Measurements from ENCODE around the gene ABI2. TPM values are rescaled to one million over a fixed set of nuclear protein-coding genes. Genes with fewer than 3 reads are reported as not detected.
A peak's percentile ranks its signal among the peaks of the same experiment; 100 is the strongest.

The ABI2 gene
- total and polyA plus RNA-seq, 2 donors (not counting 1 experiment from before 2014, with no cell fraction given), result 32.2 to 60.9 TPM

GRCh38 chr2:203484266-203485112, 156.3 kb downstream of the ABI2 start:
- Histone ChIP-seq H3K9me3 (ENCODE audit: control insufficient read depth, insufficient read depth, low read depth, low read length) (no peaks in the 10 kb centered on the region), H3K36me3 (ENCODE audit: control insufficient read depth, insufficient read depth, low read length) (peaks cover 3% of the 10 kb centered on the region), H3K27ac (ENCODE audit: insufficient read depth, low read length) (no peak overlapping the region), H3K27me3 (ENCODE audit: control insufficient read depth, insufficient read depth, low read length) (no peaks in the 10 kb centered on the region), H3K9ac (ENCODE audit: insufficient read depth, low read length) (no peak overlapping the region), H3K4me1 (ENCODE audit: control insufficient read depth, extremely low read depth, insufficient read depth, low read length) (no peaks in the 10 kb centered on the region), H2AFZ (ENCODE audit: low read length) (no peak overlapping the region), H3K4me2 (ENCODE audit: extremely low read depth, insufficient read depth, low read length) (no peak overlapping the region), H4K20me1 (ENCODE audit: control insufficient read depth, extremely low read depth, insufficient read depth, low read length) (no peaks in the 10 kb centered on the region), H3K4me3 (replicated peaks in 1 of 4; ENCODE audit: control extremely low read depth in 1 of 4, insufficient read depth in 1 of 4, low read depth in 3 of 4, low read length in 4 of 4) (no peak overlapping the region), H3K79me2 (ENCODE audit: control insufficient read depth, insufficient read depth, low read length) (peaks cover 2% of the 10 kb centered on the region)
- TF ChIP-seq EZH2 (IDR thresholded peaks at IDR 0.05; ENCODE audit: low read length, missing control alignments), result no peak
- peak; percentile 53 to 56 for TF ChIP-seq CTCF (conservative IDR thresholded peaks at IDR 0.05 in 1 of 2, IDR thresholded peaks at IDR 0.05 in 1 of 2; ENCODE audit: low read depth in 1 of 2, low read length in 2 of 2)
- peak; percentile 18 to 52 for DNase-seq (ENCODE audit: low read depth in 2 of 2)

DNA sequence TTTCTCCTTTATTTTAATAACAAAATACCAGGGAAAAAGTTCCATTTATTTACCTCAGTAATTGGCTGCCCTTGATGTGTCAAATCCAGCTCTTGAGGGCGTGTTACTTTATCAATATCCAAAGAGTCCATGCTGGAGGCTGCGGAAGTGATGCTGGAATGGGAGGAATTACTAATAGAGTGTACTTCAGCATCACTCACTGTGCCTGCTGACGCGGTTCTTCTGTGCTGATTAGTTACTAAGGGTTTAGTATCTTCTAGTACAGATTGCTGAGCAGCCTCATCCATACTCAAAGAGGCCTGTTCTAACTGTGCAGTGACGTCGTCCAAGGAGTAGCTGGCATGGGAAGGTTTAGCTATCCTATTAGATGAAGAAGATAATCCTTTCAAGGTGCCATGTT, 161.3 kb downstream of the ABI2 start:
- Histone ChIP-seq H2AFZ (ENCODE audit: low read length) (no peak overlapping the region), H3K36me3 (ENCODE audit: control insufficient read depth, insufficient read depth, low read length) (peaks cover 1% of the 10 kb centered on the region), H3K9me3 (ENCODE audit: control insufficient read depth, insufficient read depth, low read depth, low read length) (no peaks in the 10 kb centered on the region), H3K79me2 (ENCODE audit: control insufficient read depth, insufficient read depth, low read length) (no peaks in the 10 kb centered on the region), H3K4me1 (ENCODE audit: control insufficient read depth, extremely low read depth, insufficient read depth, low read length) (peaks cover 7% of the 10 kb centered on the region), H3K9ac (ENCODE audit: insufficient read depth, low read length) (no peak overlapping the region), H4K20me1 (ENCODE audit: control insufficient read depth, extremely low read depth, insufficient read depth, low read length) (no peaks in the 10 kb centered on the region), H3K4me3 (replicated peaks in 1 of 4; ENCODE audit: control extremely low read depth in 1 of 4, insufficient read depth in 1 of 4, low read depth in 3 of 4, low read length in 4 of 4) (no peak overlapping the region), H3K27ac (ENCODE audit: insufficient read depth, low read length) (no peak overlapping the region), H3K27me3 (ENCODE audit: control insufficient read depth, insufficient read depth, low read length) (no peaks in the 10 kb centered on the region), H3K4me2 (ENCODE audit: extremely low read depth, insufficient read depth, low read length) (no peak overlapping the region)
- DNase-seq (ENCODE audit: low read depth in 2 of 2), result no peak
- TF ChIP-seq CTCF (conservative IDR thresholded peaks at IDR 0.05 in 1 of 2, IDR thresholded peaks at IDR 0.05 in 1 of 2; ENCODE audit: low read depth in 1 of 2, low read length in 2 of 2), result no peak
- TF ChIP-seq EZH2 (IDR thresholded peaks at IDR 0.05; ENCODE audit: low read length, missing control alignments), result no peak

DNA sequence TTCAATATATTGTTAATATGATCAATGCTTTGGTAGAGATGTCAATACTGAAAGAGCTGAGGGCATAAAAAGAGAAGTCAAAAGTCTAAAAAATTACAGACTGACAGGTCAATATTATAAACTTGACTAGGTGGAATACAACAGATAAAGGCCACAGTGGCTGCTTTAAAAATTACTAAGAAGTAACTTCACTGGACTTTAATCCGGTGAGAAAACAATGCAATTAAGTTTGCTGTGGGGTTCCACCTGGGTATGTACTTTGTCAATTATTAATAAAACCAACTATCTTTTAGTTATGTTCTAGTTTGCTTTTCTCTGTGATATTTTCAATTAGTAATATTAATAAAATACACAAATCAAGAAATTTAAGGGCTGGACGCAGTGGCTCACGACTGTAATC, 162.2 kb downstream of the ABI2 start:
- no peaks in the 10 kb centered on the region for H3K9me3 ChIP-seq (ENCODE audit: control insufficient read depth, insufficient read depth, low read depth, low read length)
- H3K4me2 ChIP-seq (ENCODE audit: extremely low read depth, insufficient read depth, low read length), result no peak overlapping the region
- H4K20me1 ChIP-seq (ENCODE audit: control insufficient read depth, extremely low read depth, insufficient read depth, low read length), result no peaks in the 10 kb centered on the region
- TF ChIP-seq EZH2 (IDR thresholded peaks at IDR 0.05; ENCODE audit: low read length, missing control alignments), result no peak
- TF ChIP-seq CTCF (conservative IDR thresholded peaks at IDR 0.05 in 1 of 2, IDR thresholded peaks at IDR 0.05 in 1 of 2; ENCODE audit: low read depth in 1 of 2, low read length in 2 of 2), result no peak
- DNase-seq (ENCODE audit: low read depth in 2 of 2), result no peak
- H3K4me1 ChIP-seq (ENCODE audit: control insufficient read depth, extremely low read depth, insufficient read depth, low read length), result peaks cover 7% of the 10 kb centered on the region
- no peak overlapping the region for H3K4me3 ChIP-seq (replicated peaks in 1 of 4; ENCODE audit: control extremely low read depth in 1 of 4, insufficient read depth in 1 of 4, low read depth in 3 of 4, low read length in 4 of 4)
- no peak overlapping the region for H3K9ac ChIP-seq (ENCODE audit: insufficient read depth, low read length)
- H3K27me3 ChIP-seq (ENCODE audit: control insufficient read depth, insufficient read depth, low read length), result no peaks in the 10 kb centered on the region
- H2AFZ ChIP-seq (ENCODE audit: low read length), result no peak overlapping the region
- peaks cover 2% of the 10 kb centered on the region for H3K79me2 ChIP-seq (ENCODE audit: control insufficient read depth, insufficient read depth, low read length)
- H3K27ac ChIP-seq (ENCODE audit: insufficient read depth, low read length), result no peak overlapping the region
- peaks cover 1% of the 10 kb centered on the region for H3K36me3 ChIP-seq (ENCODE audit: control insufficient read depth, insufficient read depth, low read length)

All from fibroblast of lung (primary cell).